Endometrium (tissue), 2 donors: Measurements from ENCODE around the gene HNRNPUL1.

Experiments used
- FAIRE-seq: peaks from 2 replicates; lab custom pipeline; 2012; peaks lifted over from hg19 to GRCh38; lab: Jason Lieb, UNC
- donor health status: control.
- donor health status: control.

Gene HNRNPUL1

GRCh38 chr19:41308450-41309179 lies 44.4 kb downstream of the HNRNPUL1 start:
- FAIRE-seq, result no peak

DNA sequence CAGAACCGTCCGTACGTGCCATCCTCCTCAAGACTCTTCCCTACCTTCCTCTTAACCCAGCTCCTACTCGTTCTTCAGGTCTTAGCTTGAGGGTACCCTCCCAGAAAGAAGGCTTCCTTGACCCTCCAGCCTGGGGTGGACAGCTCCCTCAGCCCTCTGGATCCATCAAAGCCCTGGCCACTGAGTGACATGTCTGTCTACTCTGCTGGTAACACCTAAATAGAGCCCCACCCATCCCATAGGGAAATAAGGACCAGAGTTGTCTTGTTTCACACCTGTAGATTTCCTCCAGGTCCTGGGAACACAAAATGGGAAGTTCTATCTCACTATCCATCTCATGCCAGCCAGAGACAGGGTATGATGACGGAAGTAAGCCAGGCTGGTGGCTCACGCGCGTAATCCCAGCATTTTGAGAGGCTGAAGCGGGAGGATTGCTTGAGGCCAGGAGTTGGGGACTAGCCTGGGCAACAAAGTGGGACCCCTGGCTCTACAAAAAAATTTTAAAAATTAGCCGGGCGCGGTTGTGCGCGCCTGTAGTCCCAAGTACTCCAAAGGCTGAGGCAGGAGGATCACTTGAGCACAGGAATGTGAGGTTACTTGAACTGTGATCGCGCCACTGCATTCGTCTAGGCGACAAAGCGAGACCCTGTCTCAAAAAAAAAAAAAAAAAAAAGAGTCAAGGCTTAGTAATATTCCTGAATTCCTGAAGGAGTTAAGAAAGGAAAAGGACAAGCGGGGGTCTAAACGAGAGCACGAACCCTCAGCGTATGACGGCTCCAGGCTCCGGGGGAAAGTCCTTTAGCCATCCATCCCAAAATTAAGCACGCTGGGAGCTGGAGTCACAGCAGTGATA lies 45.2 kb downstream of the HNRNPUL1 start:
- FAIRE-seq, result no peak

DNA sequence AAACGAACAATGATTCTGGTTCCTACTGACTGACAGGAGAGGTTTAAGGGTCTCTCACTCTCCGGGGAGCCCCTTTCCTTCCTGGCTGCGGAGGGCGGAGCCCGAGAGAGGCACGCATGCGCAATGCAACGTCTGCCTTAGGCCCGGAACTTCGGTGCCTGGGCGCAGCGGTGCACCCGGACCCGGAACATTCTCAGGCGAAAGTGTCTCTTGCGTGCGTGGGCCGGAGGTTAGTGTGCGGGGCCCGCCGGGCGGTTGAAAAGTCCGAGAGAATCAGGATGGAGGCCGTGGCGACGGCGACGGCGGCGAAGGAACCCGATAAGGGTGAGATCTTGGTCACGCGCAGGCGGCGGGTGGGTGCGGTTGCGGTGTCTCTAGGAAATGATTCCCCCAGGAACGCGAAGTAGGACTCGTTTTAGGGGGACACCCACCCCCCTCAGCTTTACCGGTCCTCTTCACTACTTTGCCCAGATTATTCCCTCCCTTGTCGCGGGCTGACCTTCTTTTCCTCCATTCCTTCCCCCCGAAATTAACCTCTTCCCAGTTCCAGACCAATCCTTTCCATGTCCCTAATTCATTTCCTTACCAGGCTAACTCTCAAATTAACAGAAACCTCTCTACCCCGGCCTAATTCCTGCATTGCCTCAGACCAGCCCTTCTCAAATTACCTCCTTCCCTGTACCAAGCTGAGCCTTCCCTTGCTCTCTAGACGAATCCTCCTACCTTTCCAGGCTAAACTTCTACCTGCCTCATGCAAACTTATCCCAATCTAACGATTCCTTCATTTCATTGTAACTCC lies 46.1 kb downstream of the HNRNPUL1 start, which contains the start of gene CCDC97:
CCDC97 (plus strand) TSS at position 140 of the 799 bp plus-strand sequence; CDS start at position 279, 139 bp downstream.
- FAIRE-seq, result no peak

GRCh38 chr19:41311072-41311471 lies 46.9 kb downstream of the HNRNPUL1 start:
- no peak for FAIRE-seq

DNA sequence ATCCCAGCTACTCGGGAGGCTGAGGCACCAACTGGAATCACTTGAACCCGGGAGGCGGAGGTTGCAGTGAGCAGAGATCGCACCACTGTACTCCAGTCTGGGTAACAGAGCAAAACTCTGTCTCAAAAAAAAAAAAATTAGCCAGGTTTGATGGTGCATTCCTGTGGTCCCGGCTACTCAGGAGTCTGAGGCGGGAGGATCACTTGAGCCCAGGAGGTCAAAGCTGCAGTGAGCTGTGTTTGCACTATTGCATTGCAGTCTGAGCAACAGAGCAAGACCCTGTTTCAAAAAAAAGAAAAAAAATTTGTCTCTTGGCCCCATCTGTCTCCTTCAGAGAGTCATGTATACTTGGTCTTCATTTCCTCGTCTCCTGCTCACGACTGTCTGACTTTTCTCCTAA lies 47.4 kb downstream of the HNRNPUL1 start:
- no peak for FAIRE-seq

DNA sequence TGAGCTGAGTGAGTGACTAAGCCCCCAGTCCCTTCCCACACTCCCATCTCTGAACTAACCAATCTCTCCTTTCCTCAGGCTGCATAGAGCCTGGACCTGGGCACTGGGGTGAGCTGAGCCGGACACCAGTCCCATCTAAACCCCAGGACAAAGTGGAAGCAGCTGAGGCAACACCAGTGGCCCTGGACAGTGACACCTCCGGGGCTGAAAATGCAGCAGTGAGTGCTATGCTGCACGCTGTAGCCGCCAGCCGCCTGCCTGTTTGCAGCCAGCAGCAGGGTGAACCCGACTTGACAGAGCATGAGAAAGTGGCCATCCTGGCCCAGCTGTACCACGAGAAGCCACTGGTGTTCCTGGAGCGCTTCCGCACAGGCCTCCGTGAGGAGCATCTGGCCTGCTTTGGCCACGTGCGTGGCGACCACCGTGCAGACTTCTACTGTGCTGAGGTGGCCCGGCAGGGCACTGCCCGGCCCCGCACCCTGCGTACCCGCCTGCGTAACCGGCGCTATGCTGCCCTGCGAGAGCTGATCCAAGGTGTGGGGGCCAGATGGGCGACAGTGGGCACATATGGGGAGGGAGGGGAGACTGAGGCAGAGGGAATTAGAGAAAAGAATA lies 52.2 kb downstream of the HNRNPUL1 start:
- no peak for FAIRE-seq

GRCh38 chr19:41318696-41319499 lies 54.7 kb downstream of the HNRNPUL1 start:
- FAIRE-seq, result no peak

DNA sequence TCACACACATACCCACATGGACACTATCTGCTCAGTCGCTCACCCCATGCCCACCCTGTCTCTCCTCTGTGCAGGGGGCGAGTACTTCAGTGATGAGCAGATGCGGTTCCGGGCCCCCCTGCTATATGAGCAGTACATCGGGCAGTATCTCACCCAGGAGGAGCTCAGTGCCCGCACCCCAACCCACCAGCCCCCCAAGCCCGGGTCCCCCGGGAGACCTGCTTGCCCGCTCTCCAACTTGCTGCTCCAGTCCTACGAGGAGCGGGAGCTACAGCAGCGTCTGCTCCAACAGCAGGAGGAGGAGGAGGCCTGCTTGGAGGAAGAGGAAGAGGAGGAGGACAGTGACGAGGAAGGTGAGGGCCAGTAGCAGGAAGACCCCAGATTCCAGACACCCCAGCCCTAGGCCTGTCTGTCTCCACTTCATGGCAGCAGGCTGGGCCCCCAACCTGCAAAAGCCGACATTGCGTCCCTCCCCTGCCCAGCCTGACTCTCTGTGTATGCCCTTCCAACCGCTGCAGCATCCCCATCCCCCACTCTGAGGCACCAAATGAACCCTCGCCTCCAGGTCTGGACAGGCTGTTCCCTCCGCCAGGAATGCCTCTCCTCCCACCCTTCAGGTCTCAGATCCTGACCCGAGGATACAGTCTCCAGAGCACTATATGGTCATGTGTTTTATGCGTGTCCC lies 55.5 kb downstream of the HNRNPUL1 start:
- FAIRE-seq, result no peak

DNA sequence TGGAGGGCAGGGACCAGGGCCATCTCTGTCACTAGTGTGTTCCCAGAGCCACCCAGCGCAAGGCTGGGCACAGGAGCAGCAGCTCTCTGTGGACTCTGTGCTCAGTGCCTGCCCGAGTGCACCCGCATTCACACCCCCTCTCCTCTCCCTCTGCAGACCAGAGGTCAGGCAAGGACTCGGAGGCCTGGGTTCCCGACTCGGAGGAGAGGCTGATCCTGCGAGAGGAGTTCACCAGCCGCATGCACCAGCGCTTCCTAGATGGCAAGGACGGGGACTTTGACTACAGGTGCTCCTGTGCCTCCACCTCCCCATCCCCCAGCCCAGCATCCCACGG lies 56.0 kb downstream of the HNRNPUL1 start:
- no peak for FAIRE-seq

GRCh38 chr19:41320568-41320967 lies 56.4 kb downstream of the HNRNPUL1 start:
- no peak for FAIRE-seq

GRCh38 chr19:41321204-41321599 lies 57.0 kb downstream of the HNRNPUL1 start:
- FAIRE-seq, result no peak

GRCh38 chr19:41321600-41322270 lies 57.6 kb downstream of the HNRNPUL1 start:
- FAIRE-seq, result no peak

DNA sequence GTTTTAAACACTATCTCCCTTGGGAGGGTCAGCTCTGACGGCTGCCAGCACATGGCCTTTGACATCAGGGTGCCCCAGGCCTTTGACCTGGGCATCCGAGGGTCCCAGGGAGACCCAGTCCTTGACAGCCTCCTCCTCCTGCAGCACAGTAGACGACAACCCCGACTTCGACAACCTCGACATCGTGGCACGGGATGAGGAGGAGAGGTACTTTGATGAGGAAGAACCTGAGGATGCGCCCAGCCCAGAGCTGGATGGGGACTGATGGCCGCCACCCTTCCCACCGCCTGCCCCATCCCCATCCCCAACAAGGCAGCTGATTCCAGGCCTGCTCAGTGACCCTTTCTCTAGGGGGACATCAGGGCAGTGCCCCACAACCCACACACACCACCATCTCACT lies 58.3 kb downstream of the HNRNPUL1 start:
- FAIRE-seq, result no peak

DNA sequence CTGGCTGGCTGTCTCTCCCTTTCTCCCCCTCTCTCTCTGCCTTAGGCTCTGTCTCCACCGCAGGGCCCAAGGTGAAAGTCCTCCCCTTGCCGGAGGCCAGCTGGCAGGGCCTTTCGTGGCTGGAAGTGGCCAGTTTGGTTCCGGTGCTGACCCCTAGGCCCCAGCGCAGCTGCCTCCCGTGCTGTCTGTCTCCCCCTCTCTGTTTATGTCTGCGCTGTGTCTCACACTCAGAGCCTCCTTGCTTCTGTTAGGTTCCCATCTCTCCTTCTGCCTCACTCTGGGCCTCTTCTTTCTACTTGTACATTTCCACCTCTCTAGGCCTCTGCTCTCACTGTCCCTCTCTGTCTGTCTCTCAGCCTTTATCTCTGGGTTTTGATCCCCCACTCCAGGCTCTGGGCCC lies 58.9 kb downstream of the HNRNPUL1 start:
- FAIRE-seq, result no peak

DNA sequence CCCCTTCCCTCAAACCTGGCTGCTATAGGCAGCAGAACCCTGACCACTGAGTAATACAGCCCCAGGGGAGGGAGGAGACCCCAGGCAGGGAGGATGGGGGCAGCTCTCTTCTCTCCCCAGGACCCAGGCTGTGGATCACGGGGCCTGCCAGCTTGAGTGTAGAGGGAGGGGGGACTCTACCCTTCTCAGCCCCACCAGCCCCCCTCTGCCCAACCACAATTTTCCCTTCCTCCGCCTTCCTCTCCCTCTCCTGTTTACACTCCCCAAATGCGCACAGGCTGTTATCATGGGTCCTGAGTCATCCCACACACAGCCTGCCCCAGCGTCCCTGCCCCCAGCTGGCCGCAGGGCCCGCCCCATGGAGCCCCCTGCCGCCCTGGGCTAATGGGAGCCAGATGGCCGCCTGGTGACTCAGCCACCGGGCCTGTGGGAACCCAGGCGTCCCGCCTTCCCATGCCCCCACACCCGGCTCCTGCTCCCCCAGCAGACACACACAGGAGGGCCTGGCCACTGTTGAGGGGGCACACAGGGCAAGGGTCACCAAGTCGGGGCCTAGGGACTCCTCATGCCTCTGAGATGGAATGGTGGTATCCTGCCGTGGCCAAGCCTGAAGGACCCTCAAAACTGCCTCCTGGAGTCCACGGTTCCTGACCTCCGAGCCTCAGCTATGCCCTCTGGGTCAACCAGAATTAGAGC lies 59.4 kb downstream of the HNRNPUL1 start:
- no peak for FAIRE-seq

DNA sequence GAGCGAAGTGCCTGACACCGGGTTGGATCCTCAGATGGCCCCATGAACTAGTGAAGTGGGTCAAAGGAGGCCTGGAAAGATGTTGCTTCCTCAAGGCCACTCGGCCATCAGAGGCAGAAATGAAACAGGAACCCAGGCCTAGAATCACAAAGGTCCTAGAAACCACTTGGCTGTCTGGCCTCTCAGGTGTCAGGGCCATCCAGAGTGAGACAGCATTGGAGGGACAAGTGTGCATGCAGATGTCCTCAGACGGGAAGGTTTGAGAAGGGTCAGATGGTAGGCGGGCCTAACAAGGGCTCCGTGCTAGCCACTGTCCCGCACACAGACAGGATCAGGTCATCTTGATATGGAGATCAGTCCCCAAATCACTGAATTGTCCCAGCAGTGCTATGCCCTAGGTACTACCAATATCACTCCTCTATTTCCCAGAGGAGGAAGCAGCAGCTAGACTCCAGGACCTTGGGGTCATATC lies 60.1 kb downstream of the HNRNPUL1 start:
- no peak for FAIRE-seq

- FAIRE-seq, result no peak
Observed at GRCh38 chr19:41324921-41325639, 60.9 kb downstream of the HNRNPUL1 start.

GRCh38 chr19:41325640-41325946 lies 61.4 kb downstream of the HNRNPUL1 start:
- no peak for FAIRE-seq
